ENCODE measurements around the gene KMT2A. TPM values are rescaled to one million over a fixed set of nuclear protein-coding genes. Genes with fewer than 3 reads are reported as not detected.

The KMT2A gene
- total and polyA plus RNA-seq, 2 experiments from 2014 or later = 34.3 to 72.2 TPM

DNA sequence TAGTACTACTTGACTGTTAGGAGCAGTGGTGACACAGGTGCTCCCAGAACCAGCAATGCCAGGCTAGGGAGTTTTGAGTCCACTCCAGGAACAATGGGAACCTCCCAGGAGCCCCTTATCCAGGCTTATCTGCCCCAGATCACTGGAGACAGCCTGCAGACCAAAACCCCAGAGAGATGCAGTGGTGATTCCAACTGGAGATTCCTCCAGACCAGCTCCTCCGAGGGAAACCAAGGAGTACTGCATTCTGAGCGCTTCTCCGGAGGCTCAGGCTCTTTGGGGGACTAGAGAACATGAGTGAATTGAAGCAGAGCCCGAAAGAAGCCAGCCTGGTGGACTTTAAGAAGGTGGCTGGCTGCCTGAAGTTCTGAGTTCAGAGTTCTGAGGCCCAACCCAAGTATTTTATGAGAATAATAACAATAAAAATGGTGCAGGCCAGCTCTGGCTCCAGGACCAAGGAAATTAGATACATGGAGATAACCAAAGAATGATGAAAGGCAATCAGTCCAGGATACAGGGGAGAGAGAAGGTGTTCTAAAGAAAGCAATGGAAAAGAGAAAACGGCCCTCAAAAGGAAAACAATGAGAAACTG lies 93.4 kb downstream of the KMT2A start:
- Mint-ChIP-seq H3K27me3 (ENCODE audit: insufficient read depth, low read depth, poor library complexity) (peaks cover 15% of the 10 kb centered on the region), H3K36me3 (ENCODE audit: low read depth) (peaks cover 6% of the 10 kb centered on the region; the same call in 2 of the 3 replicates), H3K27ac (no peak overlapping the region; the same call in 1 of the 2 replicates), H3K9me3 (no peaks in the 10 kb centered on the region), H3K4me3 (peak overlapping the region; percentile 92), H3K4me1 (peaks cover 27% of the 10 kb centered on the region)
- no peak for TF ChIP-seq NANOG (IDR thresholded peaks at IDR 0.05; ENCODE audit: borderline replicate concordance)
- TF ChIP-seq, protein P1, sequence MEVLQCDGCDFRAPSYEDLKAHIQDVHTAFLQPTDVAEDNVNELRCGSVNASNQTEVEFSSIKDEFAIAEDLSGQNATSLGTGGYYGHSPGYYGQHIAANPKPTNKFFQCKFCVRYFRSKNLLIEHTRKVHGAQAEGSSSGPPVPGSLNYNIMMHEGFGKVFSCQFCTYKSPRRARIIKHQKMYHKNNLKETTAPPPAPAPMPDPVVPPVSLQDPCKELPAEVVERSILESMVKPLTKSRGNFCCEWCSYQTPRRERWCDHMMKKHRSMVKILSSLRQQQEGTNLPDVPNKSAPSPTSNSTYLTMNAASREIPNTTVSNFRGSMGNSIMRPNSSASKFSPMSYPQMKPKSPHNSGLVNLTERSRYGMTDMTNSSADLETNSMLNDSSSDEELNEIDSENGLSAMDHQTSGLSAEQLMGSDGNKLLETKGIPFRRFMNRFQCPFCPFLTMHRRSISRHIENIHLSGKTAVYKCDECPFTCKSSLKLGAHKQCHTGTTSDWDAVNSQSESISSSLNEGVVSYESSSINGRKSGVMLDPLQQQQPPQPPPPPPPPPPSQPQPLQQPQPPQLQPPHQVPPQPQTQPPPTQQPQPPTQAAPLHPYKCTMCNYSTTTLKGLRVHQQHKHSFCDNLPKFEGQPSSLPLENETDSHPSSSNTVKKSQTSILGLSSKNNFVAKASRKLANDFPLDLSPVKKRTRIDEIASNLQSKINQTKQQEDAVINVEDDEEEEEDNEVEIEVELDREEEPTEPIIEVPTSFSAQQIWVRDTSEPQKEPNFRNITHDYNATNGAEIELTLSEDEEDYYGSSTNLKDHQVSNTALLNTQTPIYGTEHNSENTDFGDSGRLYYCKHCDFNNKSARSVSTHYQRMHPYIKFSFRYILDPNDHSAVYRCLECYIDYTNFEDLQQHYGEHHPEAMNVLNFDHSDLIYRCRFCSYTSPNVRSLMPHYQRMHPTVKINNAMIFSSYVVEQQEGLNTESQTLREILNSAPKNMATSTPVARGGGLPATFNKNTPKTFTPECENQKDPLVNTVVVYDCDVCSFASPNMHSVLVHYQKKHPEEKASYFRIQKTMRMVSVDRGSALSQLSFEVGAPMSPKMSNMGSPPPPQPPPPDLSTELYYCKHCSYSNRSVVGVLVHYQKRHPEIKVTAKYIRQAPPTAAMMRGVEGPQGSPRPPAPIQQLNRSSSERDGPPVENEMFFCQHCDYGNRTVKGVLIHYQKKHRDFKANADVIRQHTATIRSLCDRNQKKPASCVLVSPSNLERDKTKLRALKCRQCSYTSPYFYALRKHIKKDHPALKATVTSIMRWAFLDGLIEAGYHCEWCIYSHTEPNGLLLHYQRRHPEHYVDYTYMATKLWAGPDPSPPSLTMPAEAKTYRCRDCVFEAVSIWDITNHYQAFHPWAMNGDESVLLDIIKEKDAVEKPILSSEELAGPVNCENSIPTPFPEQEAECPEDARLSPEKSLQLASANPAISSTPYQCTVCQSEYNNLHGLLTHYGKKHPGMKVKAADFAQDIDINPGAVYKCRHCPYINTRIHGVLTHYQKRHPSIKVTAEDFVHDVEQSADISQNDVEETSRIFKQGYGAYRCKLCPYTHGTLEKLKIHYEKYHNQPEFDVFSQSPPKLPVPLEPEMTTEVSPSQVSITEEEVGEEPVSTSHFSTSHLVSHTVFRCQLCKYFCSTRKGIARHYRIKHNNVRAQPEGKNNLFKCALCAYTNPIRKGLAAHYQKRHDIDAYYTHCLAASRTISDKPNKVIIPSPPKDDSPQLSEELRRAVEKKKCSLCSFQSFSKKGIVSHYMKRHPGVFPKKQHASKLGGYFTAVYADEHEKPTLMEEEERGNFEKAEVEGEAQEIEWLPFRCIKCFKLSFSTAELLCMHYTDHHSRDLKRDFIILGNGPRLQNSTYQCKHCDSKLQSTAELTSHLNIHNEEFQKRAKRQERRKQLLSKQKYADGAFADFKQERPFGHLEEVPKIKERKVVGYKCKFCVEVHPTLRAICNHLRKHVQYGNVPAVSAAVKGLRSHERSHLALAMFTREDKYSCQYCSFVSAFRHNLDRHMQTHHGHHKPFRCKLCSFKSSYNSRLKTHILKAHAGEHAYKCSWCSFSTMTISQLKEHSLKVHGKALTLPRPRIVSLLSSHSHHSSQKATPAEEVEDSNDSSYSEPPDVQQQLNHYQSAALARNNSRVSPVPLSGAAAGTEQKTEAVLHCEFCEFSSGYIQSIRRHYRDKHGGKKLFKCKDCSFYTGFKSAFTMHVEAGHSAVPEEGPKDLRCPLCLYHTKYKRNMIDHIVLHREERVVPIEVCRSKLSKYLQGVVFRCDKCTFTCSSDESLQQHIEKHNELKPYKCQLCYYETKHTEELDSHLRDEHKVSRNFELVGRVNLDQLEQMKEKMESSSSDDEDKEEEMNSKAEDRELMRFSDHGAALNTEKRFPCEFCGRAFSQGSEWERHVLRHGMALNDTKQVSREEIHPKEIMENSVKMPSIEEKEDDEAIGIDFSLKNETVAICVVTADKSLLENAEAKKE (CRISPR knock-in tag; IDR thresholded peaks at IDR 0.05) = 0 out of 2 replicates have a peak, but pooled peaks have one; percentile 5
- Histone ChIP-seq H3K4me3 (peak overlapping the region; percentile 99), H3K36me3 (ENCODE audit: insufficient read depth) (no peaks in the 10 kb centered on the region), H2AFZ (no peak overlapping the region; the same call in 1 of the 2 replicates), H3K4me1 (ENCODE audit: insufficient read depth) (peaks cover 13% of the 10 kb centered on the region), H3K9me2 (ENCODE audit: insufficient read depth) (no peaks in the 10 kb centered on the region; the same call in 1 of the 2 replicates), H4K20me1 (replicated peaks; ENCODE audit: insufficient read depth) (peaks cover 8% of the 10 kb centered on the region; the same call in 1 of the 2 replicates), H3K4me2 (peak overlapping the region; percentile 88), H3F3A (replicated peaks; ENCODE audit: low read depth) (peaks cover 24% of the 10 kb centered on the region; the same call in 1 of the 2 replicates), H3K27me3 (ENCODE audit: insufficient read depth) (peaks cover 6% of the 10 kb centered on the region; the same call in 1 of the 2 replicates), H3K79me2 (replicated peaks; ENCODE audit: insufficient read depth) (no peaks in the 10 kb centered on the region), H3K27ac (ENCODE audit: low read depth) (no peak overlapping the region)
- ATAC-seq (peak; percentile 2; the same call in 2 of the 3 replicates), DNase-seq (ENCODE audit: low spot score) (peak; percentile 51)

DNA sequence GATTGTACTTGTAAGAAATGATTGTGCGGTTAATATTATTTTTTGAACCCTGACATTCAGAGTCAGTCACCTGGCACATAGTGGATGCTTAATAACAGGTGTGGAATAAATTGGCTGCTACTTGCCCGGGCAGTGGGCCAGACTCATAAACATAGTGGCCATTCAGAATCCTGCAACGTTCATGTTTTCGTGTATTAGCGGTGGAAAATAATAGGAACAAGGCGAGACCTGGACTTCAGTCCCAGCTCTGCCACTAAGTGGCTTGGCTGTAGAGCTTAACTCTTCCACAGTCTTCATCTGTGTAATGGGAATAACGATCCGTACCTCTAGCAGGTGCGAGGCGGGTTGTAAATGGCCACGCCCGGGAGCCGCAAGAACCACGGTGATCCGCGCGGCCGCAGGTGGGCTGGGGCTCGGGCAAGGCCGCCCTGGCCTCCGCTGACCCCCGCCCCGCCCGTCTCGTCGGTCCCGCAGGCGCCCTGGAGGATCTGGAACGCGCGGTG lies 93.9 kb downstream of the KMT2A start:
- no peak for TF ChIP-seq NANOG (IDR thresholded peaks at IDR 0.05; ENCODE audit: borderline replicate concordance)
- no peak for TF ChIP-seq EZH2 (IDR thresholded peaks at IDR 0.05; ENCODE audit: low read depth, unreplicated experiment)
- Histone ChIP-seq H2AFZ (peak overlapping the region; percentile 84), H3K27ac (ENCODE audit: low read depth) (no peak overlapping the region), H3F3A (replicated peaks; ENCODE audit: low read depth) (peaks cover 24% of the 10 kb centered on the region; the same call in 1 of the 2 replicates), H3K4me2 (peak overlapping the region; percentile 88), H3K4me1 (ENCODE audit: insufficient read depth) (peaks cover 13% of the 10 kb centered on the region), H4K20me1 (replicated peaks; ENCODE audit: insufficient read depth) (0 out of 2 replicates have a peak, but pooled peaks cover 4% of the 10 kb centered on the region), H3K79me2 (replicated peaks; ENCODE audit: insufficient read depth) (no peaks in the 10 kb centered on the region), H3K36me3 (ENCODE audit: insufficient read depth) (no peaks in the 10 kb centered on the region), H3K4me3 (peak overlapping the region; percentile 99), H3K27me3 (ENCODE audit: insufficient read depth) (peaks cover 6% of the 10 kb centered on the region; the same call in 1 of the 2 replicates), H3K9me2 (ENCODE audit: insufficient read depth) (no peaks in the 10 kb centered on the region; the same call in 1 of the 2 replicates)
- Mint-ChIP-seq H3K27me3 (ENCODE audit: insufficient read depth, low read depth, poor library complexity) (peaks cover 14% of the 10 kb centered on the region), H3K9me3 (no peaks in the 10 kb centered on the region), H3K36me3 (ENCODE audit: low read depth) (peaks cover under 1% of the 10 kb centered on the region; the same call in 2 of the 3 replicates), H3K27ac (no peak overlapping the region; the same call in 1 of the 2 replicates), H3K4me1 (peaks cover 27% of the 10 kb centered on the region), H3K4me3 (peak overlapping the region; percentile 92)
- ATAC-seq = no peak; the same call in 2 of the 3 replicates
- DNase-seq (ENCODE audit: low spot score) = no peak
